GM18507 (cell line): ENCODE measurements around the gene PKLR.
A peak's percentile ranks its signal among the peaks of the same experiment; 100 is the strongest.
"Not testable (repeated sequence)": the region's sequence is repeated elsewhere in the genome, so short reads cannot be mapped to it uniquely, and the experiment has no call there.

Experiments used
- DNase-seq: peaks from one replicate; pipeline ENCODE4 v3.0.0; 2011; ENCODE audit warnings: low read depth; ENCODE audit not compliant: insufficient read length; ENCODE audit errors: extremely low spot score
- FAIRE-seq: peaks from 2 replicates; lab custom pipeline; 2011; peaks lifted over from hg19 to GRCh38; lab: Jason Lieb, UNC

The PKLR gene

GRCh38 chr1:155261852-155262673, 39.2 kb downstream of the PKLR start, which contains the start of gene SCAMP3:
SCAMP3 (minus strand) TSS chr1:155262360; CDS start chr1:155262151, 209 bp downstream.
- FAIRE-seq, result peak; percentile 96
- DNase-seq, result peak; percentile 93

- DNase-seq, result no peak
- no peak for FAIRE-seq
These were observed 39.8 kb downstream of the PKLR start for GRCh38 chr1:155261493-155261851.

- FAIRE-seq (no peak), DNase-seq (no peak)
These were observed 41.0 kb downstream of the PKLR start for GRCh38 chr1:155260276-155260675.

GRCh38 chr1:155256058-155256852, 45.0 kb downstream of the PKLR start:
- no peak for DNase-seq
- no peak for FAIRE-seq

GRCh38 chr1:155255243-155256007, 45.8 kb downstream of the PKLR start, which contains the start of gene ENTREP3:
ENTREP3 (minus strand) TSS chr1:155255483; CDS start chr1:155254877, 606 bp downstream.
- FAIRE-seq, result peak; percentile 93
- peak; percentile 82 for DNase-seq

GRCh38 chr1:155254714-155255242, 46.5 kb downstream of the PKLR start:
- no peak for FAIRE-seq
- DNase-seq, result no peak

- DNase-seq (no peak), FAIRE-seq (no peak)
These were observed 47.0 kb downstream of the PKLR start for GRCh38 chr1:155254228-155254713.

- DNase-seq, result no peak
- FAIRE-seq, result no peak
These were observed 47.4 kb downstream of the PKLR start for GRCh38 chr1:155253797-155254196.

- no peak for FAIRE-seq
- DNase-seq, result no peak
These were observed 48.0 kb downstream of the PKLR start for GRCh38 chr1:155253208-155253607.

- DNase-seq, result no peak
- no peak for FAIRE-seq
These were observed 49.7 kb downstream of the PKLR start for GRCh38 chr1:155251566-155251965.

GRCh38 chr1:155250633-155251449, 50.4 kb downstream of the PKLR start:
- DNase-seq (peak; percentile 91), FAIRE-seq (peak; percentile 86)

- no peak for FAIRE-seq
- DNase-seq, result no peak
These were observed 51.0 kb downstream of the PKLR start for GRCh38 chr1:155250246-155250632.

- FAIRE-seq, result no peak
These were observed 53.3 kb downstream of the PKLR start for GRCh38 chr1:155247667-155248553.

GRCh38 chr1:155246796-155247195, 54.4 kb downstream of the PKLR start:
- not testable (repeated sequence) for DNase-seq, FAIRE-seq

More at GRCh38 chr1:155247667-155248553, 53.3 kb downstream of the PKLR start:
- DNase-seq, result no peak

- no peak for FAIRE-seq
- no peak for DNase-seq
These were observed 56.1 kb downstream of the PKLR start for GRCh38 chr1:155245163-155245524.

- peak; percentile 95 for DNase-seq
- peak; percentile 94 for FAIRE-seq
These were observed 56.7 kb downstream of the PKLR start for GRCh38 chr1:155244368-155245162.

GRCh38 chr1:155242805-155243358, 58.4 kb downstream of the PKLR start:
- FAIRE-seq (no peak), DNase-seq (no peak)
